GM12873 (cell line): ENCODE measurements around the gene UMODL1.

Experiments
- TF ChIP-seq, protein P1 (sequence below): IDR thresholded peaks from 2 replicates; pipeline ENCODE4 v1.5.1; 2012; ENCODE audit warnings: low read depth, mild to moderate bottlenecking, moderate library complexity, low read length, control low read depth; ENCODE audit not compliant: insufficient read depth; ENCODE audit errors: missing control alignments

Gene UMODL1

GRCh38 chr21:42032968-42033367, 38.1 kb upstream of the UMODL1 start:
- TF ChIP-seq, protein P1, sequence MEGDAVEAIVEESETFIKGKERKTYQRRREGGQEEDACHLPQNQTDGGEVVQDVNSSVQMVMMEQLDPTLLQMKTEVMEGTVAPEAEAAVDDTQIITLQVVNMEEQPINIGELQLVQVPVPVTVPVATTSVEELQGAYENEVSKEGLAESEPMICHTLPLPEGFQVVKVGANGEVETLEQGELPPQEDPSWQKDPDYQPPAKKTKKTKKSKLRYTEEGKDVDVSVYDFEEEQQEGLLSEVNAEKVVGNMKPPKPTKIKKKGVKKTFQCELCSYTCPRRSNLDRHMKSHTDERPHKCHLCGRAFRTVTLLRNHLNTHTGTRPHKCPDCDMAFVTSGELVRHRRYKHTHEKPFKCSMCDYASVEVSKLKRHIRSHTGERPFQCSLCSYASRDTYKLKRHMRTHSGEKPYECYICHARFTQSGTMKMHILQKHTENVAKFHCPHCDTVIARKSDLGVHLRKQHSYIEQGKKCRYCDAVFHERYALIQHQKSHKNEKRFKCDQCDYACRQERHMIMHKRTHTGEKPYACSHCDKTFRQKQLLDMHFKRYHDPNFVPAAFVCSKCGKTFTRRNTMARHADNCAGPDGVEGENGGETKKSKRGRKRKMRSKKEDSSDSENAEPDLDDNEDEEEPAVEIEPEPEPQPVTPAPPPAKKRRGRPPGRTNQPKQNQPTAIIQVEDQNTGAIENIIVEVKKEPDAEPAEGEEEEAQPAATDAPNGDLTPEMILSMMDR = no peak

DNA sequence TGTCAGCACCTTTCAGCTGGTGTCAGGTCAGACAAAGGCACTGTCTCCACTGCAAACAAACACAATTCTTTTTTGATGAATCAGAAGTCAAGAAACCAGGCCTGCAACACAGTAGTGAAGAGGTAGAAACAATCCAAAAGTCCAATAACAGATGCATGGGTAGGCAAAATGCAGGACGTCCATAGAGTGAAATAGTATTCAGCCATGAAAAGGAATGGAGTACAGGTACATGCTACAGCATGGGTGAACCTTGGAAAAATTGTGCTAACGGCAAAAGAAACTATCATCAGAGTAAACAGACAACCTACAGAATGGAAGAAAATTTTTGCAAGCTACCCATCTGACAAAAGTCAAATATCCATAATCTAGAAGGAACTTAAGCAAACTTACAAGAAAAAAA, 34.8 kb upstream of the UMODL1 start:
- TF ChIP-seq, protein P1 = no peak

GRCh38 chr21:42037516-42037915, 33.6 kb upstream of the UMODL1 start:
- TF ChIP-seq, protein P1 = no peak

DNA sequence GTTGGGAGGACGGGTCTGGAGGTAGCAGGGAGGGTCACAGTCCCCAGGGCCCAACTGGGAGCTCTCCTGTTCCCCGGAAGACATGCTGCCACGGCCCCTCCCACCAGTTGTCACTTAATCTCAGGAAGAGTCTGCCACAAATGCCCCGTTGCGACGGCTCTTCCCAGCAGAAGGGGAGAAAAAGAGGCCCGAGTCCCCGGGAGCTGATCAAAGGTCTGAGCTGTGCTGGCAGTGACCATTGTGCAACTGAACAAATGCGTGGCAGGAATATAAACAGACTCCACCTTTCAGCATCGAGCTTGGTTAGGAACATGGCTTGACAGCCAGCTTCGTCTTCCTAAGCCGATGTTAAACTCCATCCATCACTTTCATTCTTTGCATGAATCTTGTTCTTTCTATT, 33.2 kb upstream of the UMODL1 start:
- TF ChIP-seq, protein P1 = no peak

DNA sequence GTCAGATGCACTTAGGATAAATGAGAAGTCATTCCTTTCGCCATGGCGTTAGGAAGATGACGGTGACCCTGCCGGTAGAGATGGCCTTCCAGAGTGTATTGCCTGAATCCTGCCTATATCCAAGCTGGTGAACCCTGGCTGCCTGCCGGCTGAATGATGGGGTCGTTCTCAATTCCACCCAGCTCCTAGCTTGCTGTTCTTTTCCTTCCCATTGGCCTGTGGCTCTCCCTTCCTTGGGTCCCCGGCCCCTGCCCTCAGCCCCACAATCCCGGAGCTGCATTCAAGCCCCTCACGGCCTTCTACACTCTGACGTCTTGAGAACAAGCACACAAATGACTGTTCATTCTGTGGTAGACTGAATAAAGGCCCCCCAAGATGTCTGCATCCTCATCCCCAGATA, 32.7 kb upstream of the UMODL1 start:
- TF ChIP-seq, protein P1 = no peak

DNA sequence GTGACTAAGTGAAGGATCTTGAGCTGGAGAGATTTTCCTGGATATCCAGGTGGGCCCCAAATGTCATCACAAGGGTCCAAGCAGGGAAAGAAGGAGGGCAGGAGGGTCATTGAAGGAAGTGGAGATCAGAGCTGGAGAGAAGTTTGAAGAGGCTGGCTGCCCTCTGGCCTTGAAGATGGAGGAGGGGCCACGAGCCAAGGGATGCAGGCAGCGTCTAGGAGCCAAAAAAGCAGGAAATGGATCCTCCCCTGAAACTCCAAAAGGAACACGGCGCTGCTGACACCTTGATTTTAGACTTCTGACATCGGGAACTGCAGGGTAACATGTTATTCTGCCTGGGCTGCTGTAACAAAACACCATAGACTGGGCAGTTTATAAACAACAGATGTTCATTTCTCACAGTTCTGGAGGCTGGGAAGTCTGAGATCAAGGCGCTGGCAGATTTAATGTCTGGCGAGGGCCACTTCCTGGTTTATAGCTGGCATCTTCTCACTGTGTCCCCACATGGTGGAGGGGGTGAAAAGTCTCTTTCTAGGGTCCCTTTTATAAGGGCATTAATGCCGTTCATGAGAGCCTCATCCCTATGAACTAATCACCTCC, 32.2 kb upstream of the UMODL1 start:
- TF ChIP-seq, protein P1 = no peak

GRCh38 chr21:42039470-42039901, 31.6 kb upstream of the UMODL1 start:
- TF ChIP-seq, protein P1 = no peak
